ENCODE measurements around the gene TUBG1.
"Not testable (repeated sequence)": the region's sequence is repeated elsewhere in the genome, so short reads cannot be mapped to it uniquely, and the experiment has no call there.

Gene TUBG1

GRCh38 chr17:42627032-42627764 is 17.7 kb downstream of the TUBG1 start:
- DNase-seq: not testable (repeated sequence)

- no peak for DNase-seq
Observed at GRCh38 chr17:42629411-42630009, 20.0 kb downstream of the TUBG1 start.

- DNase-seq: no peak
Observed at GRCh38 chr17:42632949-42633444, 23.5 kb downstream of the TUBG1 start.

- DNase-seq: no peak
Observed at GRCh38 chr17:42639525-42640113, 30.1 kb downstream of the TUBG1 start.

GRCh38 chr17:42640121-42640520 is 30.6 kb downstream of the TUBG1 start:
- no peak for DNase-seq

DNA sequence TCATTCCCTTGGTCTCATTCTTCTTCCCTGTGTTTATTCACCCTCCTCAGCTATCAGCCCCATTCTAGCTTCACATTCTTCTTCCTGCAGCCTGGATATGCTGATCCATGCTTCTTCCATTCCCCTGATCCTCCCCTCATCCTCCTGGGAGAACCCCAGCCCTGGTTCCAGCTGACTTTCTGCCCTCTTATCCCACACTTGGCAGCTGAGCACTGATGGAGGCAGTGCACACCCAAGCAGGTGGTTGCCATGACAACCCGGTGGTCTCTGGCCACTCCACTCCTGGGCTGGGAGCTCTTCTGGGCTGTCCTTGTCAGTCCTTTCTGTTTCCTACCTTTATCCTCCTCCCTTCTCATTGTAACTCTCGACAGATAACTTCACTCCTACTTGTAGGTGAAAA is 32.9 kb downstream of the TUBG1 start:
- no peak for DNase-seq

- no peak for DNase-seq
Observed at GRCh38 chr17:42647778-42648177, 38.3 kb downstream of the TUBG1 start.

DNA sequence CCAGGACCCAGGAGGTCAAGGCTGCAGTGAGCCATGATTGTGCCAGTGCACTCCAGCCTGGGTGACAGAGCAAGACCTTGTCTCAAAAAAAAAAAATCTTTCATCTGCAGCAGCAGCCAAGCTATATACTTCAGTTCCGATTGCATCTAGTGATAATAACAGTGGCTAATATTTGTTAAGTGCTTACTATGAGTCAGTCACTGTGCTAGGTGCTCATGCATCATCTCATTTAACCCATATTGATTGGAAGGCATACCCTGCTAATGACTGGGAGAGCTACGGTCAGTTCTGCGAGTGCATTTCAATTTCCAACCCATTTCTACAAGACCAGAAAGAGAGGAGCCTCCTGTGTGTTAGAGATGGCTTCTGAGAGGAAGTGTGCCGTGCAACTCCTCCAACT is 41.9 kb downstream of the TUBG1 start:
- DNase-seq: no peak

- DNase-seq: peak; percentile 38
Observed at GRCh38 chr17:42653179-42654124, 44.0 kb downstream of the TUBG1 start.

GRCh38 chr17:42655528-42655927 is 46.0 kb downstream of the TUBG1 start:
- no peak for DNase-seq

- no peak for DNase-seq
Observed at GRCh38 chr17:42657824-42658588, 48.5 kb downstream of the TUBG1 start.

DNA sequence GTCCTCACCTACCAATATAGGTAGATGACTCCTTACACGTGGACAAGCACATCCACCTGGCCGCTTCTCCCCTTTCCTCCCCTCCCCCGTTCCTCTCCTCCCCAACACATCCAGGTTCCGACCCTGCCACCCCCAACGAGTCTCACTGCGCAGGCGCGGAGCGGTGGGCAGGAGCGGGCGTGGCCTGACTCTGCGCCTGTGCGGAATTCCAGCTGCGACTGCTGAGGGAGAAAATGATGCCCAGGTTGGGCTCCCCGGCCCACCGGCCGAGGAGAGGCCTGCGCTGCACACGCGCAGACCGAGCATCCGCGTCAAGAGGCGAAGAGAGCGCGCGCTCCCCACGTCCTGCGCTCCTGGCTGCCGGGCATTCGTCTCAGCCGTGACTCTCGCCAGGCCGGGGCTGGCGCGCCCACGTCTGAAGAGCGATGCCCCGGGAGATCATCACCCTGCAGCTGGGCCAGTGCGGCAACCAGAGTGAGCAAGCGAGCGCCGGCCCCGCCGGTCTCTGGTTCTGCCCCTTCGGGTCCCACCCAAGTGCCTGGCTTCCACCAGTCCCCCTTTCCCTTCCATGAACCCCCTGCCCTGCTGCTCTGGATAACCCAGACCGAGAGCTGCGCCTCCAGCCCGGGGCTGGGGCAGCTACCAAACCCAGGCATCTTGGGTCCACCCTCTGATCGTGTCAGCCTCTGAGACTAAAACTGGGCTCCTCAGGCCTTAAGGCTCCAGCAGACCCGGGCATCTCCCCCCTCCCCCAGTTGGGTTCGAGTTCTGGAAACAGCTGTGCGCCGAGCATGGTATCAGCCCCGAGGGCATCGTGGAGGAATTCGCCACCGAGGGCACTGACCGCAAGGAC is 49.8 kb downstream of the TUBG1 start, which contains the start of gene TUBG2:
Gene TUBG2, plus strand, starts transcription at position 206 of the 853 bp plus-strand sequence. Its CDS starts 220 bp downstream, at position 426.
- peak; percentile 72 for DNase-seq

DNA sequence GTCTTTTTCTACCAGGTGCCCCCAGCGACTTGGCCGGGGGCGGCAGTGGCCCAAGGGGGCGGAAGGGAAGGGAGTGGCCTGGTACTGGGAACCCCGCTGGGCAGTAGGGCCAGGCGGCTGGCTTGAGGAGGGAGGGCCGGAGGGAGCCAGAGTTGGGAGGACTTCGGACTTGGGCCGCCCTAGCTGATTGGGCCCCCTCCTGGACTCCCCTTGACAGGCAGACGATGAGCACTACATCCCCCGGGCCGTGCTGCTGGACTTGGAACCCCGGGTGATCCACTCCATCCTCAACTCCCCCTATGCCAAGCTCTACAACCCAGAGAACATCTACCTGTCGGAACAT is 50.4 kb downstream of the TUBG1 start:
- DNase-seq: not testable (repeated sequence)

GRCh38 chr17:42660692-42661345 is 51.3 kb downstream of the TUBG1 start:
- DNase-seq: no peak

All from amniotic stem cell (primary cell).